ENCODE results near the gene LGALS13. TPM values are rescaled to one million over a fixed set of nuclear protein-coding genes. Genes with fewer than 3 reads are reported as not detected.
"Not testable (repeated sequence)": the region's sequence is repeated elsewhere in the genome, so short reads cannot be mapped to it uniquely, and the experiment has no call there.

LGALS13 gene
- total RNA-seq, 1 donor from 2014 or later, result not detected

DNA sequence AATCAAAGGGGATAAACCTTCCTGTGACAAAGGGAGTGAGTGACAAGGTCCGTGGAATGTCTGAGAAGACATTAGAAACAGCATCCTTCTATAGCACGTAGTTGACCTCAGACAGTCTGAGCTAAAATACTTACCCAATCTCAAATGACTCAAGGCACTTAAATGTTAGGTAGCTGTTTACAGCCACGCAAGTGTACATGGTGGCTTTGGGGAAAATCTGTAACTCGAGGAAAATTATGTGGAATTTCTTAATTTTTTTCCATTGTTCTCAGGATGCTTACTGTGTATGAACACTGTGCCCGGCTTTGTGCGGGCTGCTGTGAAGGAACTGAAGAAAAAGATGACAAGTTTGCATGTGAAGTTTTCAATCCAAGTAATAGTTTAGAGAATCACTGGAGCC is 5.2 kb downstream of the LGALS13 start:
- H3K4me3 ChIP-seq (ENCODE audit: low read depth, low read length), result no peak overlapping the region
- DNase-seq (ENCODE audit: low read depth), result no peak
- TF ChIP-seq, protein P1, sequence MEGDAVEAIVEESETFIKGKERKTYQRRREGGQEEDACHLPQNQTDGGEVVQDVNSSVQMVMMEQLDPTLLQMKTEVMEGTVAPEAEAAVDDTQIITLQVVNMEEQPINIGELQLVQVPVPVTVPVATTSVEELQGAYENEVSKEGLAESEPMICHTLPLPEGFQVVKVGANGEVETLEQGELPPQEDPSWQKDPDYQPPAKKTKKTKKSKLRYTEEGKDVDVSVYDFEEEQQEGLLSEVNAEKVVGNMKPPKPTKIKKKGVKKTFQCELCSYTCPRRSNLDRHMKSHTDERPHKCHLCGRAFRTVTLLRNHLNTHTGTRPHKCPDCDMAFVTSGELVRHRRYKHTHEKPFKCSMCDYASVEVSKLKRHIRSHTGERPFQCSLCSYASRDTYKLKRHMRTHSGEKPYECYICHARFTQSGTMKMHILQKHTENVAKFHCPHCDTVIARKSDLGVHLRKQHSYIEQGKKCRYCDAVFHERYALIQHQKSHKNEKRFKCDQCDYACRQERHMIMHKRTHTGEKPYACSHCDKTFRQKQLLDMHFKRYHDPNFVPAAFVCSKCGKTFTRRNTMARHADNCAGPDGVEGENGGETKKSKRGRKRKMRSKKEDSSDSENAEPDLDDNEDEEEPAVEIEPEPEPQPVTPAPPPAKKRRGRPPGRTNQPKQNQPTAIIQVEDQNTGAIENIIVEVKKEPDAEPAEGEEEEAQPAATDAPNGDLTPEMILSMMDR (conservative IDR thresholded peaks at IDR 0.05; ENCODE audit: low read depth, low read length), result no peak

DNA sequence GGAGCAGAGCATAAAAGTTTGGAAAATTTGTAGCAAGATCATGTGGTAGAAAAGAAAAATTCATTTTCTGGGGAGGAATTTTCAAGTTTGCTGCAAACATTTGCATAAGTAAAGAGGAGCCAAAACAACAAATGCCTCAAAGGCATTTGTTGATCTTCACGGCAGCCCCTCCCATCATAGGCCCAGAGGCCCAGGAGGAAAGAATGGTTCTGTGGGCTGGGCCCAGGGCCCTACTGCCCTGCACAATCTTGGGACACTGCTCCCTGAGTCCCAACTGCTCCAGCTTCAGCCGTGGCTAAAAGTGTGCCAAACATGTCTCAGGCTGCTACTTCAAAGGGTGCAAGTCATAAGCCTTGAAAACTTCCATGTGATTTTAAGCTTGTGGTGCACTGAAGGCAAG is 11.3 kb downstream of the LGALS13 start:
- TF ChIP-seq, protein P1 (conservative IDR thresholded peaks at IDR 0.05; ENCODE audit: low read depth, low read length), result no peak
- no peak overlapping the region for H3K4me3 ChIP-seq (ENCODE audit: low read depth, low read length)
- no peak for DNase-seq (ENCODE audit: low read depth)

DNA sequence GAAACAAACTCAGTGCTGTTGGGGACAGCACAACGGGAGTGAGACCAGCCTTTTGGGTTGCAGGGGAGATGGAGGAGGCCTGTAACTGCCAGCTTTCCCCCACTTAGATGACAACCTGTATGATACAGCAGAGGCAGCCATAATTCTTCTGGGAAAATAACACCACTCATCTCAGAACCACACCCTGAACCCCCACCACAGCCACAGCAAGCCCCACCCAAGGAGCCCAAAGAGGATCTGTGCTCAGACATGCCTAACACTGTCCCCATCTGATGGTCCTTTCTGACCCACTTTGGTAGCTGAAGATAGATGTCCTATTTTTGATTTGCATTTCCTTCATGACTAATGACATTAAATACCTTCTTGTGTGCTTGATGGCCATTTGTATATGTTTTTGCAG is 15.4 kb downstream of the LGALS13 start:
- DNase-seq (ENCODE audit: low read depth), result no peak
- no peak overlapping the region for H3K4me3 ChIP-seq (ENCODE audit: low read depth, low read length)
- TF ChIP-seq, protein P1 (conservative IDR thresholded peaks at IDR 0.05; ENCODE audit: low read depth, low read length), result no peak

DNA sequence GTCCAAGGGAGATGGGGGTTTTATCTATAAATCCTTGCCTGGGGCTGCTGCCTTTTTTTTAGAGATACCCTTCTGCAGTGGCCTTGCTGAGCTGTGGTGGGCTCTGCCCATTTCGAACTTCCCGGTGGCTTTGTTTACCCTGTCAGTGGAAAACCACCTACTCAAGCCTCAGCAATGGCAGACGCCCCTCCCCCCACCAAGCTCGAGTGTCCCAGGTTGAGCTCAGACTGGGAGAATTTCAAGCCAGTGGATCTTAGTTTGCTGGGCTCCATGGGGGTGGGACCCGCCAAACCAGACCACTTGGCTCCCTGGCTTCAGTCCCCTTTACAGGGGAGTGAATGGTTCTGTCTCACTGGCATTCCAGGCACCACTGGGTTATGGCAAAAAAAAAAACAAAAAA is 21.6 kb downstream of the LGALS13 start:
- no peak for DNase-seq (ENCODE audit: low read depth)
- no peak overlapping the region for H3K4me3 ChIP-seq (ENCODE audit: low read depth, low read length)
- TF ChIP-seq, protein P1 (conservative IDR thresholded peaks at IDR 0.05; ENCODE audit: low read depth, low read length), result no peak

DNA sequence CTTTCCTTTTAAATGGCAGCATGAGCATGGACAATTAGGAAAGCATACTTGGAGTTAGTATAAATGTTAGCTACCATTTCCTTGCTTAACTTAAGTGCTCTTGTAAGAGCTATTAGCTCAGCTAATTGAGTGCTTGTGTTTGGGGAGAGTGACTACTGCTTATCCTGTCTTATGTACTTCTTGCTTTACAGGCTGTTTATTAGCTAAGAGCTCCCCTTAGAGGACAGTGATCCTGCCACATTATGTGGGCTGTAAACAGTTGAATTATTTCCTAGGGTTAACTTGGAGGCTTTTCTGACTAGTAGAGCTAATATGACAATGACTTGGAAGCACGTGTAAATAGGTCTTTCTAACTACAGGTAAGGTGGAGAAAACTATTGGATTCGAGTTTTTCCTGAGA is 25.3 kb downstream of the LGALS13 start:
- TF ChIP-seq, protein P1 (conservative IDR thresholded peaks at IDR 0.05; ENCODE audit: low read depth, low read length), result peak; percentile 18
- not testable (repeated sequence) for H3K4me3 ChIP-seq (ENCODE audit: low read depth, low read length); DNase-seq (ENCODE audit: low read depth)

DNA sequence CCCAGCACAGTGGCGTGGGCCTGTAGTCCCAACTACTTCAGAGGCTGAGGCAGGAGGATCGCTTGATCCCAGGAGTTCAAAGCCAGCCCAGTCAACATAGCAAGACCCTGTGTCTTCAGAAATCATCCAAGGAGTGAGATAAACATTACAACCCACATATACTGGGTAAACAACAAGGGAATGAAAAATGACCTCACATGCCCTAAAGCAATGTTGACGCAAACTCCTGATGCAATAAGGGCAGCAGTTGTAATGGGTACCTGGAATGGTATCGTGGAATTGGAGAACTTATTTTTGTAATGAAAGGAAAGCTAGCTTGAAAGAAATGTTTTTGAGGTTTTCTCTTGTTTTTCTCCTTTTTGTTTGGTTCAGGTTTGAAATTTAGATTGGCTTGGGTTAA is 28.9 kb downstream of the LGALS13 start:
- no peak for DNase-seq (ENCODE audit: low read depth)
- TF ChIP-seq, protein P1 (conservative IDR thresholded peaks at IDR 0.05; ENCODE audit: low read depth, low read length), result no peak
- no peak overlapping the region for H3K4me3 ChIP-seq (ENCODE audit: low read depth, low read length)

DNA sequence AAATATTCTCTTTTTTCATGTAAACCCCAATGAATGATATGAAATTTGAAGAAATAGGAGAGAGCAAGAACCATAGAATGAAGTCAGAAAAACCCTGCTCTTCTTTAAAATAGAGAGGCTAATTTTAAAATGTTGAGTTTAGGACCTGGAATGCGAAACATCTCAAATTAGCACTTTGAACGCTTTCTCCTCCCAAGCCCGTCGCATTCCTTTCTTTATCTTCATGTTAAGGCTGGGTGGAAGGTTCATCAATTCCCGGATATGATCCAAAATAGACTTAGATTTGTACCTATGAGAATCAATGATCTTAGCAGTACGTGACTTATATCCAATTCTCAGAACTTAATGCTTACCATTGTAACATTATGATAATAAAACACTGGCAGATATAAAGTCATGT is 29.3 kb downstream of the LGALS13 start:
- TF ChIP-seq, protein P1 (conservative IDR thresholded peaks at IDR 0.05; ENCODE audit: low read depth, low read length), result no peak
- DNase-seq (ENCODE audit: low read depth), result no peak

More for the DNA sequence above, 29.3 kb downstream of the LGALS13 start:
- no peak overlapping the region for H3K4me3 ChIP-seq (ENCODE audit: low read depth, low read length)
